Lower lobe of right lung (tissue), 2 donors: Measurements from ENCODE around the gene FBL. TPM values are rescaled to one million over a fixed set of nuclear protein-coding genes. Genes with fewer than 3 reads are reported as not detected.
A peak's percentile ranks its signal among the peaks of the same experiment; 100 is the strongest.
"Not testable (repeated sequence)": the region's sequence is repeated elsewhere in the genome, so short reads cannot be mapped to it uniquely, and the experiment has no call there.

Source experiments
- ATAC-seq, 2 donors: fragments of 200-7000 bp; cut with Tn5 transposase; one replicate each; pipeline ENCODE4 v1.9.1; 2020 to 2022; ENCODE audit warnings: mild to moderate bottlenecking in 2 of 2, moderate library complexity in 2 of 2
- DNase-seq: peaks from one replicate; pipeline ENCODE4 v3.0.0-alpha.2; 2020
- H3K27ac ChIP-seq: fragments of 200-600 bp; one replicate; pipeline ENCODE4 v1.8.0; 2022
- H3K27me3 ChIP-seq: fragments of 200-600 bp; one replicate; pipeline ENCODE4 v1.8.0; 2022; ENCODE audit warnings: low read depth
- H3K36me3 ChIP-seq: fragments of 200-600 bp; one replicate; pipeline ENCODE4 v1.8.0; 2022; ENCODE audit warnings: mild to moderate bottlenecking
- H3K4me1 ChIP-seq: fragments of 200-600 bp; one replicate; pipeline ENCODE4 v1.8.0; 2022
- H3K4me3 ChIP-seq: fragments of 200-600 bp; one replicate; pipeline ENCODE4 v1.8.0; 2022; ENCODE audit warnings: mild to moderate bottlenecking
- H3K9me3 ChIP-seq: fragments of 200-600 bp; one replicate; pipeline ENCODE4 v1.8.0; 2022
- CTCF ChIP-seq: fragments of 200-600 bp; IDR thresholded peaks from one replicate; pipeline ENCODE4 v1.8.0; 2022; ENCODE audit warnings: antibody characterized with exemption, mild to moderate bottlenecking
- intact Hi-C: fragments of 100-400 bp; cut with DNase I; formaldehyde crosslinking; loops from one replicate; pipeline ENCODE4 v1.11.0; 2022
- long read RNA-seq: library from polyadenylated mRNA; unstranded; transcript quantifications from one replicate; pipeline ENCODE4 v2.0.0, GENCODE V29; 2021
- total RNA-seq: library from RNA; stranded (reverse); fragmentation: NEBNext Ultra II Directional; extraction: Animal tissue kit (Norgen Biotek cat#: 25700); gene quantifications from one replicate; pipeline ENCODE4 v1.2.1, GENCODE V29; 2021
- donor health status: DM: no; HTN: yes; CAD: no; lungs with severe emphysema.

FBL gene
- total RNA-seq = 117 TPM
- long read RNA-seq, transcript FBL-201 (9 exons, 1,160 nt) = major isoform, 33 of 68 reads
- long read RNA-seq, partial matches to known transcripts = 23 of 68 reads
- long read RNA-seq, other reads (novel, unspliced or antisense) = 12 of 68 reads

GRCh38 chr19:39845933-39846677, at the start of gene FBL:
FBL (minus strand) TSS chr19:39846379; CDS start chr19:39846300, 79 bp downstream.
- intact Hi-C loops = no loop called here

GRCh38 chr19:39895096-39895495, 48.9 kb upstream of the FBL start:
- DNase-seq, H3K9me3 ChIP-seq, intact Hi-C loops, H3K4me3 ChIP-seq, H3K4me1 ChIP-seq, H3K27ac ChIP-seq, ATAC-seq, H3K36me3 ChIP-seq: not testable (repeated sequence)
- H3K27me3 ChIP-seq = peaks cover 16% of the 10 kb centered on the region

More at GRCh38 chr19:39845933-39846677, at the start of gene FBL:
- peaks cover 42% of the 10 kb centered on the region for H3K4me1 ChIP-seq
- H3K9me3 ChIP-seq = no peaks in the 10 kb centered on the region
- H3K36me3 ChIP-seq = no peaks in the 10 kb centered on the region
- H3K27me3 ChIP-seq = no peaks in the 10 kb centered on the region
- DNase-seq = peak; percentile 97
- no peak for TF ChIP-seq CTCF
- peak within 1 kb of the TSS; percentile 87 for H3K27ac ChIP-seq
- ATAC-seq = peak; percentile 97 to 98
- H3K4me3 ChIP-seq = peak within 1 kb of the TSS; percentile 91

- ATAC-seq, intact Hi-C loops, H3K36me3 ChIP-seq, H3K27ac ChIP-seq, H3K9me3 ChIP-seq, DNase-seq, H3K4me1 ChIP-seq, H3K4me3 ChIP-seq: not testable (repeated sequence)
- H3K27me3 ChIP-seq = peaks cover 16% of the 10 kb centered on the region
Measured at GRCh38 chr19:39894236-39894606, 48.0 kb upstream of the FBL start.

GRCh38 chr19:39893366-39894235, 47.4 kb upstream of the FBL start:
- H3K9me3 ChIP-seq, H3K27ac ChIP-seq, H3K4me1 ChIP-seq, intact Hi-C loops, H3K36me3 ChIP-seq: not testable (repeated sequence)
- Histone ChIP-seq H3K27me3 (peaks cover 16% of the 10 kb centered on the region), H3K4me3 (peak overlapping the region; percentile 37)
- peak; percentile 74 for DNase-seq
- ATAC-seq = peak; percentile 30 to 59

- H3K9me3 ChIP-seq, H3K27ac ChIP-seq, H3K4me3 ChIP-seq, H3K36me3 ChIP-seq, intact Hi-C loops, ATAC-seq, H3K4me1 ChIP-seq, DNase-seq: not testable (repeated sequence)
- peaks cover 16% of the 10 kb centered on the region for H3K27me3 ChIP-seq
Measured at GRCh38 chr19:39892506-39892902, 46.3 kb upstream of the FBL start.

- H3K36me3 ChIP-seq, H3K27ac ChIP-seq, intact Hi-C loops, H3K4me1 ChIP-seq, H3K9me3 ChIP-seq, DNase-seq, H3K4me3 ChIP-seq: not testable (repeated sequence)
- H3K27me3 ChIP-seq = peaks cover 16% of the 10 kb centered on the region
- ATAC-seq = peak; percentile 8 to 54
Measured at GRCh38 chr19:39891660-39892505, 45.7 kb upstream of the FBL start.

GRCh38 chr19:39890755-39891551, 44.8 kb upstream of the FBL start:
- Histone ChIP-seq H3K27me3 (peaks cover 16% of the 10 kb centered on the region), H3K27ac (no peak overlapping the region), H3K36me3 (no peaks in the 10 kb centered on the region), H3K4me3 (no peak overlapping the region), H3K9me3 (no peaks in the 10 kb centered on the region), H3K4me1 (no peaks in the 10 kb centered on the region)
- intact Hi-C loops = no loop called here
- no peak for DNase-seq
- TF ChIP-seq CTCF = no peak
- ATAC-seq = no peak

- DNase-seq, intact Hi-C loops, ATAC-seq: not testable (repeated sequence)
Measured at GRCh38 chr19:39889872-39890754, 43.9 kb upstream of the FBL start.

GRCh38 chr19:39887456-39887951, 41.3 kb upstream of the FBL start:
- intact Hi-C loops, H3K4me1 ChIP-seq, DNase-seq, H3K9me3 ChIP-seq, H3K36me3 ChIP-seq, H3K4me3 ChIP-seq, ATAC-seq, H3K27ac ChIP-seq: not testable (repeated sequence)
- H3K27me3 ChIP-seq = peaks cover 16% of the 10 kb centered on the region

More at GRCh38 chr19:39889872-39890754, 43.9 kb upstream of the FBL start:
- H3K9me3 ChIP-seq, H3K36me3 ChIP-seq, H3K4me1 ChIP-seq, H3K27ac ChIP-seq, H3K4me3 ChIP-seq: not testable (repeated sequence)
- peaks cover 16% of the 10 kb centered on the region for H3K27me3 ChIP-seq
